GM06990 (cell line): ENCODE results near the gene ELAVL3.
A peak's percentile ranks its signal among the peaks of the same experiment; 100 is the strongest.

Source experiments
- DNase-seq: peaks from one replicate; pipeline ENCODE4 v3.0.0-alpha.2; 2011; ENCODE audit not compliant: insufficient read length; ENCODE audit errors: extremely low read depth
- H3K27me3 ChIP-seq: replicated peaks from 2 replicates; pipeline ENCODE4 v1.6.0; 2011; ENCODE audit warnings: low read length; ENCODE audit not compliant: control insufficient read depth, insufficient read depth
- H3K36me3 ChIP-seq: 2 replicates; pipeline ENCODE4 v1.5.1; 2011; ENCODE audit warnings: low read length; ENCODE audit not compliant: control insufficient read depth, insufficient read depth
- H3K4me3 ChIP-seq: replicated peaks from 2 replicates; pipeline ENCODE4 v1.5.1; 2011; ENCODE audit warnings: low read depth, mild to moderate bottlenecking, control low read depth, low read length
- CTCF ChIP-seq: IDR thresholded peaks from 2 replicates; pipeline ENCODE4 v1.5.1; 2011; ENCODE audit warnings: low read length, control low read depth, mild to moderate bottlenecking, inconsistent platforms; ENCODE audit not compliant: insufficient read depth, poor library complexity, severe bottlenecking

Gene ELAVL3

GRCh38 chr19:11510444-11510843 is 29.6 kb upstream of the ELAVL3 start:
- no peak for DNase-seq
- Histone ChIP-seq H3K4me3 (no peak overlapping the region), H3K36me3 (peaks cover 7% of the 10 kb centered on the region), H3K27me3 (no peaks in the 10 kb centered on the region)
- TF ChIP-seq CTCF, result no peak

GRCh38 chr19:11507370-11508078 is 26.7 kb upstream of the ELAVL3 start:
- no peak for DNase-seq
- Histone ChIP-seq H3K27me3 (no peaks in the 10 kb centered on the region), H3K4me3 (no peak overlapping the region), H3K36me3 (peaks cover 4% of the 10 kb centered on the region)
- no peak for TF ChIP-seq CTCF

GRCh38 chr19:11506967-11507366 is 26.1 kb upstream of the ELAVL3 start:
- H3K4me3 ChIP-seq, result peak overlapping the region; percentile 8
- no peak for DNase-seq
- peaks cover 4% of the 10 kb centered on the region for H3K36me3 ChIP-seq
- H3K27me3 ChIP-seq, result no peaks in the 10 kb centered on the region
- no peak for TF ChIP-seq CTCF

- Histone ChIP-seq H3K27me3 (no peaks in the 10 kb centered on the region), H3K36me3 (peaks cover 3% of the 10 kb centered on the region), H3K4me3 (peak overlapping the region; percentile 83)
- no peak for TF ChIP-seq CTCF
- DNase-seq, result no peak
These were observed 25.3 kb upstream of the ELAVL3 start for GRCh38 chr19:11506101-11506555.

GRCh38 chr19:11505504-11506100 is 24.8 kb upstream of the ELAVL3 start, which contains the start of gene ZNF653:
Gene ZNF653, minus strand, starts transcription at chr19:11505839. Its CDS starts 53 bp downstream, at chr19:11505786.
- H3K36me3 ChIP-seq, result peaks cover 3% of the 10 kb centered on the region
- peak within 1 kb of the TSS; percentile 83 for H3K4me3 ChIP-seq
- peak; percentile 91 for DNase-seq
- H3K27me3 ChIP-seq, result no peaks in the 10 kb centered on the region
- no peak for TF ChIP-seq CTCF
